Sciatic nerve (tissue), 2 donors: ENCODE data around the gene SOX14. TPM values are rescaled to one million over a fixed set of nuclear protein-coding genes. Genes with fewer than 3 reads are reported as not detected.

Source experiments
- ATAC-seq: fragments of 200-7000 bp; cut with Tn5 transposase; one replicate; pipeline ENCODE4 v1.9.1; 2020; ENCODE audit warnings: mild to moderate bottlenecking, moderate library complexity
- DNase-seq: peaks from one replicate; pipeline ENCODE4 v3.0.0-alpha.2; 2020; ENCODE audit warnings: low spot score
- intact Hi-C: fragments of 100-400 bp; cut with DNase I; formaldehyde crosslinking; loops from one replicate; pipeline ENCODE4 v1.14.2; 2022
- total RNA-seq: library from RNA; stranded (reverse); fragmentation: NEBNext Ultra II Directional; extraction: Animal tissue kit (Norgen Biotek cat#: 25700); gene quantifications from one replicate; pipeline ENCODE4 v1.2.1, GENCODE V29; 2021
- donor health status: DM: no; HTN: no; CAD: no.
- donor health status: DM: no; HTN: no; CAD: no.

SOX14 gene
- total RNA-seq, 1 donor from 2014 or later = not detected

DNA sequence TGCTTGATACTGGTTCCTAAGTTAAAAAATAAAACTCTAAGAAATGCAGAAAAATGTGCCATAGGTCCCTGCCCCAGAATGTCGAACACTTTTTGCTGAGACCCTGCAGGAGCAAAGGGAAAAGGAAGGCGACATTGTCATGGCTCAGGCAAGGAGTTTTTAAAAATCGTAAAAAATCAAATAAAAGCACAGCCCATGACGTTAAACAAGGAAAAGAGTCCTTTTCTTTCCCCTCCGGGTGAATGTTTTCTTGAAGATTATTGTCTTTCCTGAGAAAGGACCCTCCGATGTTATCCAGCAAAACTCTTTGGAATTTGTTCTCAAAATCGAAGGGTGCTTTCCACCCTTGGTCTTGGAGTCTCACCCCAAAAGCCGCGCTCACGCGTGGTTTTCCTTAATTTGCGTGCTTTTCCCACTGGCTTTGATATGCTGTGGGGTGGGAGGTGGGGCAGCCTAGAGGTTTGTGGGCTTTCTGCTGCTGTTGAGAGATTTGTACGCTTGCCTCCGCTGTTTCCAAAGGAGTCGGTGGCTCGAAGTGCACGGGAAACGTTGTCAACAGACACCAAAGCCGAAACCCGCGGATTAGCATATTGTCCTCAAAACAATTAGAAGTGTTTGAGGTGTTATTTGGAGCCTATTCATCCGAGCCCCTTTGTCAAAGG is 2.9 kb downstream of the SOX14 start:
- intact Hi-C loops = no loop called here
- DNase-seq = no peak
- ATAC-seq = no peak

DNA sequence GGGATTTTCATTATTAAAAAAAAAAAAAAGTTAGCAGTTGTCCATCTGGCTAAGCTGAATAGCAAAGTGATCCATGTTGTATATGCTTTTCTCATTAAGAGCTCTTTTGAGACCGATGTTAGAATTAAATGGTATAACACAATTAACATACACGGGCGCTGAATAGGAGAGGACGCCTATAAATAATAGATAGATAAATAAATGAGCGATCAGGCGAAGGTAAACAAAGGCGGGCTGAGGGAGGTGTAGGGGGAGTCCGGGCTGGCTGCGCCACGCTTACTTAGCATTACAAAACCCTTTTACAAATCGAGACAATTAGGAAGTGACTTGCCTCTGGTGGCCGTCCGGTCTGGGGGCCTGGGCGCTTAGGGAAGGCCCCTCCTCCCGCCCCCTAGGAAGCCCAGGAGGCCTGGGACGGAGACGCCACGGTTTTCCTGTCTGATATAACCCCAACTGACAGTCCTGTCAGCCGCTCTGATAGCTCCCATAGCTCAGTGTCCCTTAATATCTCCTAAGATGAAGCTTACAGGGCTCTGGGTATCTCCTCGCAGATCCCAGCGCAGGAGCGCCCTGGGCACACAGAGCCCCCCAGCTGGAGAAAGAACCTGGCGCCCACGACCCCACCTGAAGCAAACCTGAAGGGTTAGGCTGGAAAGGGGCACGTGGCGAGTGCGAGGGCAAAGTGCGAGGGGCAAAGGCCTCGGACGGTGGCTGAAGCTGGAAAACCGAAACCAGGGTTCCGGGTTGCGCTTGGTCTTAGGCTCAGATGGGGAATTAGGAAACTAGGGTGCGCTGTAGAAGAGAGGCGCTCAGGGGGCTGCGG is 3.6 kb downstream of the SOX14 start:
- intact Hi-C loops = no loop called here
- ATAC-seq (no peak), DNase-seq (no peak)

DNA sequence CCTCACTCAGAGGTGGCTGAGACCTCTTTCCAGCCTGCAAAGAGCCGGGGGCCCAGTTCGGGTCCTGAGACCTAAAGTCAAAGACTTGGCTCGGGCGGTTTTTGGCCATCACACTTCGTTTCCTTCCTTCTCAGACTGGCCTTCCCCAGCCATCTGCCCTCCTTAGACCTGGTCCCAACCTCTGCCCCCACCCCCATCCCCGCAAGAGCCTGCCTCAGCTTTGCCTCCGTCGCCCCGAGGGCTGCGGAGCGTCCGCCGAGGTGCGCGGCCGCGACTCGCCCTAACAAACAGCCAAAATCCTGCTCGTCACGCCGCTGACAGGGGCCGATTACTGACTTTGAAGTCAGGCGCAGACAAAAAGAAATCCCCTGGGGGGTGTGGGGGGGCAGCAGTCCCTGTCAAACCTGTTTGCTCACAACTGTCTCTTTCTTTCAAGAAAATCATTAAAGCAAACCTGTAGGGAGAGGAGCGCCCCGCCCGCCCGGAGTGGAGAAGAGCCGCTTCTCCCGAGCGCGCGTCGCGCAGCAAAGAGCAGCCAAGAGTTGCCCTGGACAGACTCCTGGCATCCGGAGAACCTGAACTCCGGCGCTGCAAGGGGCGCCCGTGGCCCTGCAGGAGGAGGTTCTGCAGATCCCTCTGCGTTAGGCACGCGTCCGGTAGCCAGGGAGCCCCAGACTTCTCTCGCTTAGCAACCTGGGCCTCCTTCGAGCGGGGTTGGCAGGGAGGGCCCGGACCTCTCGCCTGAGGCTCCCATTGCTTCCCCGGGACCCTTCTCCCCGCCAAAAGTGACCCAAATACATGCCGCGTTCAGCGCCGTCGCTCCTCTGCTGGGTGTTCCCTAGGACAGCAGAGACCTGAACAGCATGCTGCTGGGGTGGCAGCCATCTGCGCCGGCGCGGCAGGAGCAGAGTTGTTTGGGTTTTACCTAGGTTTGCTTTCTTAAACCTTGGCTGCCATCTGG is 4.5 kb downstream of the SOX14 start:
- ATAC-seq (no peak), DNase-seq (no peak)
- intact Hi-C loops = no loop called here

DNA sequence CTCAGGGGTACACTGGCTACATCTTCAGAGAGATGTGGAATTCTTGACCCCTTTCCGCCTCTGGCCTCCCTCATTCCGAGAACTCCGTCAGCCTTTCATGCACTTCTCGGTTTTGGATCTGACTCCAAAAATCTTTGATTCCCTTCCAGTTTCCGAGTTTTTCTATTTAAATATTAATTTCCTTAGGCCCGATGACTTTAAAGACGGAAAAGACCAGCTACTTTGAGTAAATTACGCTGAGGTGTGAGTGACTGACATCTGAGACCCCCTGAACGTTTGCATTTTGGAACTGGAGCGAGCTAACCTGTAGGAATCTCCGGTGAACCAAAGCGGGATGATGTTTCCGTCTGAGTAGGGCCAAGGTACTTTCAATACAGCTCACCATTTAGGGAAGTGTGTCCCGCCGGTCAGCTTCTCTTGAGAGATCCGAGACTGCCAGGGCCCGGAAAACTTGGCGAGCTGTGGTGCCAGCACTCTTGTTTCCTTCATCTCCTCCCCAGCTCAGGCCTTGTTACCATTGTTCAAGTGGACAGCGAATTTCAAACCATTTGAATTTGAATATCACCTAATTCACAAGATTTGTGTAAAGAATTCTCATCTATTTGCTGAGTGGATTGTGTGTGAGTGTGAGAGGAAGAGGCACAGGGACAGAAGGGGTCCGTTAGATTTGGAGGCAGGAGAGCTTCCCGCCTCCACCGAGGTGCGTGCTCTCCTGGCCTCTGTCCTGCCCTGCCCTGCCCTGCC is 5.4 kb downstream of the SOX14 start:
- ATAC-seq (no peak), DNase-seq (no peak)
- intact Hi-C loops = no loop called here

DNA sequence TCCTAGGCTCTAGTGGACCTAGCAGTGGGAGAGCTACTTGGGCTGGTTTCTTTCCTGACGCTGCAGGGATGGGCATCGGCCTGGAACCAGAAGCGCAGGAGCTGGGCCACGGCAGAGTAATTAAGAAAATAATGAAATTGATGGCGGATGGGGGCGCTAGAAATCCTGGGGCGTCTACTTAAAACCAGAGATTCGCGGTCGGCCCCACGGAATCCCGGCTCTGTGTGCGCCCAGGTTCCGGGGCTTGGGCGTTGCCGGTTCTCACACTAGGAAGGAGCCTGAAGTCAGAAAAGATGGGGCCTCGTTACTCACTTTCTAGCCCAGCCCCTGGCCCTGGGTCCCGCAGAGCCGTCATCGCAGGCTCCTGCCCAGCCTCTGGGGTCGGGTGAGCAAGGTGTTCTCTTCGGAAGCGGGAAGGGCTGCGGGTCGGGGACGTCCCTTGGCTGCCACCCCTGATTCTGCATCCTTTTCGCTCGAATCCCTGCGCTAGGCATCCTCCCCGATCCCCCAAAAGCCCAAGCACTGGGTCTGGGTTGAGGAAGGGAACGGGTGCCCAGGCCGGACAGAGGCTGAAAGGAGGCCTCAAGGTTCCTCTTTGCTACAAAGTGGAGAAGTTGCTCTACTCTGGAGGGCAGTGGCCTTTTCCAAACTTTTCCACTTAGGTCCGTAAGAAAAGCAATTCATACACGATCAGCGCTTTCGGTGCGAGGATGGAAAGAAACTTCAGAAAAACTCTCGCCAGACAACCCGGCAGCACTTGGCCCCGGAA is 6.1 kb downstream of the SOX14 start:
- ATAC-seq (peak; percentile 27), DNase-seq (no peak)
- intact Hi-C loops = no loop called here

DNA sequence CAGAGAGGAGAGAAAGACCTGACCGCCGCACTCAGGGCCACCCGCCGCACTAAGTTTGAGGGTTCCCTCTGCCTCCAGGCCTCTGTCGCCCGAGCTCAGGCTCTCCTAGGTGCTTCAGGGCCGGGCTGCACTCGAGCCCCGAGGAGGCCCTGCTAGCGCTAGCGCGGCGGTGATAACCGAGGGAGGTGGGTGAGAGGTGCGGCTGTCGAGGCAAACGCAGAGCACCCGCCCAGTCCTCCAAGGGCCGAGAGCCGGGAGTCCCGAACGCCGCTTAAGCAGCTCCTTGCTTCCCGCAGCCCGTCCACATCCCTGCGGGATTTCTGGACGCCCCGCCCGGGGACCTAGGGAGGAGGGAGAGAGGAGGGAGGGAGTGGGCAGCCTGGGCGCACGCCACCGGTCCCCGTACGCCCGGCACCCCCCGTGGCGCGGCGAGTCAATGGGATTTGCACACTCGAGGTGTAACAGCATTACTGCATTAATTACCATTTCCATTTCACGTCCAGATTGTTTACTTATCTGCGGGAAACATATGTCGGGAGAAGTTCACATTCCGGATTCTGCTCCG is 6.8 kb downstream of the SOX14 start:
- ATAC-seq (peak; percentile 32), DNase-seq (no peak)
- intact Hi-C loops = no loop called here

DNA sequence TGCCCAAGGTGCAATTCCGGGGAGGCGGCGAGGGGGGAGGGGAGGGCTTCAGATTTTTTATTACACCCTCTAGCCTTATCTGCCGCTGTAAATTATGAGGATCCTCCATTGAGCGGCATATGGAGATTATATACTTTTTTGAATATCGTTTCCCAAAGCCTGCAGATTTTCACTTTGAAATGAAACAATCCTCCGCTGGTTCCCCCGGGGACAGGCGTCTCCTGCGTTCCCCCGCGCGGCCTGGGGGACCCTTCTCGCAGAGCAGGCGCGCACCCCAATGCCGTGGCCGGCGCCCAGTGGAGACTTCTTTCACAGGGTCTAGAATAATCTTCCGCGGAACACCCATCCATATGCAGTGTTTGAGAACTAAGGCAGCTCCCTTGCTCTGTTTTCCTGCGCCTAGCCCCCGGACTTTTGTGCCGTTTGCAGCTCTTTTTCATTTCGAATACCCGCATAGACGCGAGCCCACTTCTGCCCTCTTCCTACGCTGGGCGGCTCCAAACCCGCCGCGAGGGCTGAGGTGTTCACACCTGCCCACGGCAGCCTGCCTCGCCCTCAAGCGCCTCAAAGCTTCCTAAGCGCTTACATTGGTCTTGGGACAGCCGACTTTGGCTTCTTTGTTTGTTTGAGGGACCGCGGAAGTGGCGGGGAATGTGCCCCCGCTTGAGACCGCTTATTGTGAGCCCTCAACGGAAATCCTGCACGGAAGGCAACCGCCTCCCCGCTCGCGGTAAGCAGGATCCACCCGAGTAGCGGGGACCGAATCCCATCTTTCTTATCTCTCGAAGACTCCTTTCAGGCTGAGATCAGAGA is 7.5 kb downstream of the SOX14 start:
- intact Hi-C loops = no loop called here
- DNase-seq (no peak), ATAC-seq (no peak)

DNA sequence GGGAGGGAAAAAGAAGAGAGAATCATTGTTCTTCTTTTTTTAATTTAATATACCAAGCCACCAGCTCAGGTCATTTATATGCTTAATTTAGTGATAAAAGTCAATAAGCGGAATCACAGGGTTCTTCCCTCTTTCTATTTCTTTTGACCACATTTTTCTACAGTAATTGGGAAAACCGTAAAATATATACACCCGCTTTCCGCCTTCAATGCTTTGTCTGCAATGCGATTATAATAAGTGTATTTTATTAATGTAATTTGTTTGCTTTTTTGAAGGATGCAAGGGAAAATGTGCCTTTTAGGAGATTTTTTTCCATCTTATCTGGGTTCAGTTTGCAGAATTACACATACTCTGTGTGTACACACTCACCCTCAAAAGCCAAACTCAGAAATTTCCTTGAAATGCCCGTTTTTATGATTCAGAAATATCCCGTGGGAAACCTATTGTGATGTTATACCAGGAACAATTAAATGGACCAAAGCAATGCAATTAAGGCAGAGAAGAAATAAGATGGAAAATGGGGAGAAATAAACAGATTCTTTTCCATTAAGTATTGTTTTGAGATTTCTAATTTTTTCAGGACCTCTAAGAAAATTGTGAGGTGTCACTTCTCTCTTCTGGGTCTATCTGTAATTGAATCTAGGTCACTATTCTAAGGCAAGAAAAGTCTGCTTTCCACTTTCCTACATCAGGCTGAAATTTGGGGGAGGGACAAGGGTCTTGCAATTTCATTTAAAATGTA is 8.3 kb downstream of the SOX14 start:
- no peak for DNase-seq
- ATAC-seq = no peak
- intact Hi-C loops = no loop called here

DNA sequence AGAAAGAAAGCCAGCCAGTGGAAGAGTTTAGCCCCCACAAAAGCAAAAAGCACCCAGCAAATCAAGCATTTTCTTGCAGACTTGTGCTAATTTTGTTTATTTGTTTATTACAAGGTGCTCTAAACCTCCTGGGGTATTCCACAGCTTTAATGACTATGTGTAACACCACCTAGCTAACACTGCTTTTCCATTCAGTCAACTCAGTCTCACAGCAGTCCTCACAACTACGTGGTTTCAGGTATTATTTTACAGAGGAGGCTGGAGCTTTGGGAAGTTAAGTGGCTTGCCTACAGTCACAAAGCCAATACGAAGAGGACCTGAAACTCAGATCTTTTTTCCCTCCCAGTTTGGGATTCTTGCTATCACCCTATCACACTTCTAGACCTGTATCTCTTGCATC is 14.8 kb downstream of the SOX14 start:
- no peak for ATAC-seq
- no peak for DNase-seq
- intact Hi-C loops = no loop called here

DNA sequence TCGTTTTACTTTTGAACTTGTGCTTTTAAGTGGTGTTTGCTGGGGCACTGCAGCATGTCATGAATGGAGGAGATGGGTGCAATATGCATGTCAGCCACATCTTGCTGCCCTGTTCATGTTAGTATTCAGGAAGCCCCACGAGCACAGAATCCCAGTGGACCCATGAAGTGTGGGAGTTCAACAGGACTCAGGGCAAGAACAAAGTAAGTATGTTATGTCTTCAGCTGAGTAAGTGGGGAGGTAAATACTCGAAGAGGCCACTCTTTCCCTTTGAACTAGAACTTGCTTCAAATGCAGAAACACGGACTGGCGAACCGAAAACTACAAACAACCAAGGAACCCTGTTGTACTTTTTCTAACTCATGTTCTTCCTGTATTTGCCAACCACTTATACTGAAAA is 23.4 kb downstream of the SOX14 start:
- intact Hi-C loops = no loop called here
- no peak for DNase-seq
- ATAC-seq = no peak

DNA sequence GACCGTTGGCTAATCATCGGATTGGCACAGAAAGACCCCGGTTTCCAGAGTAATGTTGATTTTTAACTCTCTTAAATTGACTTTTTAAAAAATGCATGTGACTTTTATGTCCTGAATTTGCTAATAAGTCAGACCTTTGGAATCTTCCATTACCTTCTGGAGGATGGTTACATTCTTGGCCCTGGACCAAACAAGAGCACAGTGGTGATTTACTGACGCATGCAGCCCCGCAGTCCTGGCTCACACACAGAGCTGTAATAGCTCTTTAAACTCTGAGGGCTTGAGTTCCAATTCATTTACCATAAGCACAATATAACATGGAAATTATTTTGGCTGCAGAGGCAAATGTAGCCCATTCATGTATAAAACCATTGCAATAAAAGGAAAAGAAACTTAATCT is 25.1 kb downstream of the SOX14 start:
- ATAC-seq (no peak), DNase-seq (no peak)
- intact Hi-C loops = no loop called here

DNA sequence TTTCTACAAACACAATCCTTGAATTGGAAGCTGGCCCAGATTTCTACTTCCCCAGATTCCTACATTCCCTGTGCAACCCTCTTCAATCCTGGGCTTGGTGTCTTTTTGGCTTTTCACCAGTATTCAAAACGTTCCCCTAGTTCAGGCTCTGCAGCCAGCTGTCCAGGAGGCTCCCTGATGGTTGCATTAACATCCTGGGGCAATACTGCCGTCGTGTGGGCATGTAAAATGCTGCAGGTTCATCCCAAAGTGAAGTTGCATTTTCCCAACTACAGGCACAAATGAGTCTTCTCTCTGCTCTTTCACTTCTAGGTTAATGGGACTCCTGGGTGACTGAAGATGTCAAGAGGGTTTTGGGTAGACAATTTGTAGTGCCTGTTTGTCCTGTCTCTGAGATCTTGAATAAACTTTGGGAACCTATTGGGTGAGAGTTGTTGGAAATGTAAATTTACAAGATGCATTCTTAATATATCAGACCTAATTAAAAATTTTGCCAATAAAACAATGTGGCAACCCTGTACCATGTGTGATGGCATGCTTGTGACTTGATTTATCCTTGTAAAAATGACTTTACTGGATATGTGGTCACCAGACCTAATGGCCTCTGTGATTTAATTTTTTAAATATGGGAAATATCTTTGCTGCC is 28.6 kb downstream of the SOX14 start:
- no peak for ATAC-seq
- intact Hi-C loops = no loop called here
- no peak for DNase-seq

DNA sequence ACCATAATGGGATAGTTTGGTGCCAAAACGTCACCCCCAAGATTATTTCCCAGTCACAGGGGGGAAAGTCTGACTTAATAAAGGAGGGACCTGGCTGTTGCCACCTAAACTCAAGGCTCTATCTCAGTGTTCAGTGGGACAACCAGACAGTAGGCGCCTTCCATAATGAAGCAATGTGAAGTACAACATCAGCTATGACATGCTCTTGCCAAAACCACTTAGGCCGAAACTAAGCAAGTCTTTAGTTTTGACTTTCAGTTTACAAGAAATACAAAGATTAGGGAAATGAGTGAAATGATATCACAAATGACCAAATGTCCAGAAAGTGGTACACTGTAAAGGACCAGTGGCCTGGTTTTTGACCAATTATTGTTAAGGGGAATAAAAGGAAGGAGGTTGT is 32.9 kb downstream of the SOX14 start:
- intact Hi-C loops = no loop called here
- ATAC-seq = no peak
- no peak for DNase-seq

DNA sequence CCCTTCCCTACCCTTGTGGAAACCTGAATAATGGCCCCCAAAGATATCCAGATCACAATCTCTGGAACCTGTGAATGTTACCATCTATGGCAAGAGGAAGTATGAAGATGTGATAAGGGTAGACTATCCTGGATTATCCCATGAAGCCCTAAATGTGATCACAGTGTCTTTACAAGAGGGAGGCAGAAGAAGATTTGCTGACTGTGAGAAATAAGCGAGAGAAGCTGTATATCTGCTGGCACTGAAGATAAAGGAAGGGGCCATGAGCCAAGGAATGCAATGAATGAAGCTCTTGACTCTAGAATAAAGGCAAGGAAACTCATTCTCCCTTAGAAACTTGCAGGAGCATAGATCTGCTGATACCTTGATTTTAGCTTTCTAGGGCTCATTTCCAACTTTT is 39.1 kb downstream of the SOX14 start:
- ATAC-seq = no peak
- DNase-seq = no peak
- intact Hi-C loops = no loop called here

DNA sequence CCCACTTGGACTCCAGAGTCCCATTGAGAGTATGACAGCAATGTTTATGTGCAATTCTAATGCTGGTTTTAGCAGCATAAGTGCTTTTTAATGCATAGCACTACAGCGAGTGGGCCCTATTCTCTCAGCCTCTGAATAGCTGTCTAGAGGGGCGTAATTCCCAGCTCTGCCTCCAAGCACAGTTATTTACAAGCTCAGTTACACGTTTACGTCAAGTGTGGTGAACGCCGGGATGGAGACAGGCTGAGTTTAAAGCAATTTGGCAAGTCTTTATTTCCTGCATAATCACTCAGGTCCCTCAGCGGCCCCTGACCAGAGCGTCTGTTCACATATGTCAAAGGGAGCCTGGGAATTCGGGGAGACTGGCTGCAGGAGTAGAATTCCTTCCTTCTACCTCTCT is 43.9 kb downstream of the SOX14 start:
- intact Hi-C loops = no loop called here
- no peak for ATAC-seq

DNA sequence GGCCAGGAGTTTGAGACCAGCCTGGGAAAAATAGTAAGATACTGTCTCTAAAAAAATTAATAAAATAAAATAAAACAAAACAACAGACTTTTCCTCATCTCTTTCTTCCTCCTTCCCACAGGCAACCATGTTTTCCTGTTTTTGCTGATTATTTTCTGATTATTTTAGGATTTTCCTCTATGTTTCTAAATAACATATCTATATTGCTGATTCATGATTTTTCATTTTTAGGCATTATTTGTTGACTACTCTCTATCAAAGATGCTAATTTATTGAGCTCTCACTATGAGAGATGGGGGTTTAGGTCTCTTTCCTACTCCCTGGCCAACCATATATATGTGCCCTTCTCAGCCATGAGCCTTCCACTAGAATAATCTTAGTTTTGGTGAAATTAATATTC is 45.4 kb downstream of the SOX14 start:
- ATAC-seq (no peak), DNase-seq (no peak)
- intact Hi-C loops = no loop called here

More for the DNA sequence above, 43.9 kb downstream of the SOX14 start:
- DNase-seq = no peak
